A549 (cell line): ENCODE measurements around the gene SIK3. TPM values are rescaled to one million over a fixed set of nuclear protein-coding genes. Genes with fewer than 3 reads are reported as not detected.

ENCODE experiments used
- ATAC-seq, 2 experiments: fragments of 200-7000 bp in 1 of 2; fragments of >200 bp in 1 of 2; cut with Nextera tagmentation in 1 of 2; cut with Tn5 transposase in 1 of 2; 3 replicates each; pipeline versions ENCODE4 v1.8.0 to v1.9.1; 2018 to 2020; ENCODE audit warnings: mild to moderate bottlenecking in 1 of 2, moderate library complexity in 1 of 2
- CTCF ChIA-PET: fragments of 300-600 bp; sonication (Branson Sonifier 250); formaldehyde crosslinking; extraction: SDS; loops from one replicate; lab custom pipeline; 2021; ENCODE audit warnings: antibody characterized with exemption, inconsistent platforms; lab: Yijun Ruan, JAX
- POLR2A ChIA-PET: fragments of 350-600 bp; formaldehyde crosslinking; extraction: SDS; loops from one replicate; lab custom pipeline; 2021; ENCODE audit warnings: antibody characterized with exemption, inconsistent platforms; lab: Yijun Ruan, JAX
- DNase-seq, 2 experiments: peaks; one replicate each; pipeline versions ENCODE4 v3.0.0 to v3.0.0-alpha.2; 2011 to 2016; ENCODE audit warnings: low read depth in 1 of 2, low spot score in 1 of 2
- FAIRE-seq: peaks from 2 replicates; lab custom pipeline; 2011; peaks lifted over from hg19 to GRCh38; lab: Jason Lieb, UNC
- H3K27ac ChIP-seq, 2 experiments: fragments of >200 bp; sonication (Bioruptor Twin); formaldehyde crosslinking; 3 replicates each; pipeline ENCODE4 v1.5.1; 2016 to 2017
- H3K4me1 ChIP-seq: fragments of >200 bp; sonication (Bioruptor Twin); formaldehyde crosslinking; 3 replicates; pipeline ENCODE4 v1.6.1; 2016
- H3K4me2 ChIP-seq: fragments of >200 bp; sonication (Bioruptor Twin); formaldehyde crosslinking; 3 replicates; pipeline ENCODE4 v1.6.1; 2016
- H3K4me3 ChIP-seq: fragments of >200 bp; sonication (Bioruptor Twin); formaldehyde crosslinking; 3 replicates; pipeline ENCODE4 v1.5.1; 2016
- H3K9me3 ChIP-seq: fragments of >200 bp; sonication (Bioruptor Twin); formaldehyde crosslinking; 3 replicates; pipeline ENCODE4 v1.6.1; 2016
- CEBPB ChIP-seq, 2 experiments: fragments of >200 bp in 1 of 2; sonication (Bioruptor Twin) in 1 of 2; formaldehyde crosslinking in 1 of 2; IDR thresholded peaks; 2 replicates each; pipeline ENCODE4 v1.6.1; 2012 to 2016
- CHD4 ChIP-seq: fragments of 200-600 bp; sonication (generic); IDR thresholded peaks from 2 replicates; pipeline ENCODE4 v1.6.1; 2016; ENCODE audit warnings: antibody characterized with exemption, mild to moderate bottlenecking, borderline replicate concordance
- EHF ChIP-seq: fragments of 250-450 bp; sonication (Bioruptor Pico); IDR thresholded peaks from 2 replicates; pipeline ENCODE4 v1.5.0; 2020; ENCODE audit warnings: mild to moderate bottlenecking
- ELK1 ChIP-seq: fragments of 150-350 bp; IDR thresholded peaks from 2 replicates; pipeline ENCODE4 v1.6.1; 2014; ENCODE audit warnings: low read depth, mild to moderate bottlenecking, low read length
- ESRRA ChIP-seq: fragments of 150-350 bp; IDR thresholded peaks from 2 replicates; pipeline ENCODE4 v1.6.1; 2014; ENCODE audit warnings: mild to moderate bottlenecking, low read length, borderline replicate concordance
- GATA3 ChIP-seq: IDR thresholded peaks from 2 replicates; pipeline ENCODE4 v1.6.1; 2012; ENCODE audit warnings: borderline replicate concordance
- HDAC2 ChIP-seq: fragments of 200-600 bp; sonication (generic); IDR thresholded peaks from 2 replicates; pipeline ENCODE4 v1.6.1; 2016
- HES2 ChIP-seq: fragments of >200 bp; sonication (Bioruptor Twin); formaldehyde crosslinking; IDR thresholded peaks from 2 replicates; pipeline ENCODE4 v1.6.1; 2016
- HOXA7 ChIP-seq: fragments of 250-450 bp; sonication (Bioruptor Pico); IDR thresholded peaks from 2 replicates; pipeline ENCODE4 v1.5.0; 2020; ENCODE audit warnings: mild to moderate bottlenecking, moderate library complexity
- HOXB5 ChIP-seq: fragments of 250-450 bp; sonication (Bioruptor Pico); IDR thresholded peaks from 2 replicates; pipeline ENCODE4 v1.5.0; 2020; ENCODE audit warnings: mild to moderate bottlenecking, moderate library complexity
- JUN ChIP-seq, 2 experiments: fragments of >200 bp; sonication (Bioruptor Twin); formaldehyde crosslinking; IDR thresholded peaks; 2 replicates in 1 of 2; 3 replicates in 1 of 2; pipeline ENCODE4 v1.6.1; 2016 to 2017
- MAFK ChIP-seq: fragments of 450-650 bp; IDR thresholded peaks from 2 replicates; pipeline ENCODE4 v1.6.1; 2014; ENCODE audit not compliant: partially characterized antibody
- NFE2L2 ChIP-seq: fragments of 150-350 bp; conservative IDR thresholded peaks from 2 replicates; pipeline ENCODE4 v1.6.1; 2014; ENCODE audit warnings: low read length
- PHF8 ChIP-seq: fragments of 200-600 bp; sonication (generic); IDR thresholded peaks from 2 replicates; pipeline ENCODE4 v1.6.1; 2016; ENCODE audit warnings: low read depth, mild to moderate bottlenecking, antibody characterized with exemption, moderate library complexity, borderline replicate concordance
- POLR2AphosphoS2 ChIP-seq: conservative IDR thresholded peaks from 2 replicates; pipeline ENCODE4 v1.6.1; 2012; ENCODE audit warnings: low read length, improper control_type of control experiment, inconsistent platforms
- RAD21 ChIP-seq, 2 experiments: fragments of >200 bp in 1 of 2; sonication (Bioruptor Twin) in 1 of 2; formaldehyde crosslinking in 1 of 2; IDR thresholded peaks in 1 of 2; conservative IDR thresholded peaks in 1 of 2; 2 replicates in 1 of 2; 3 replicates in 1 of 2; pipeline ENCODE4 v1.6.1; 2012 to 2018; ENCODE audit warnings: inconsistent platforms in 1 of 2
- RARB ChIP-seq: fragments of 250-450 bp; sonication (Bioruptor Pico); IDR thresholded peaks from 2 replicates; pipeline ENCODE4 v1.8.0; 2021; ENCODE audit warnings: mild to moderate bottlenecking, moderate library complexity
- RNF2 ChIP-seq: fragments of 200-600 bp; sonication (generic); IDR thresholded peaks from 2 replicates; pipeline ENCODE4 v1.6.1; 2016; ENCODE audit warnings: low read depth, mild to moderate bottlenecking, antibody characterized with exemption, moderate library complexity, borderline replicate concordance
- TFCP2L1 ChIP-seq: fragments of 250-450 bp; sonication (Bioruptor Pico); IDR thresholded peaks from 2 replicates; pipeline ENCODE4 v1.5.0; 2021; ENCODE audit warnings: mild to moderate bottlenecking
- TP53 ChIP-seq: fragments of 250-450 bp; sonication (Bioruptor Pico); IDR thresholded peaks from 2 replicates; pipeline ENCODE4 v1.5.0; 2021; ENCODE audit warnings: mild to moderate bottlenecking, moderate library complexity
- WGBS: methylation state at CpG from one replicate; pipeline ENCODE4 v1.1.6; 2017; ENCODE audit errors: missing lambda C conversion rate; 5-methylcytosine and 5-hydroxymethylcytosine counted together
- polyA plus RNA-seq, 4 experiments: library from polyadenylated mRNA; depleted of rRNA in 3 of 4; stranded (reverse); fragments of >200 nt; fragmentation: RNase III in 1 of 4; extraction: RNeasy Plus Mini Kit Qiagen cat#74134 plus additional on column Dnase treatment in 1 of 4; gene quantifications; 2 replicates in 3 of 4; 3 replicates in 1 of 4; pipeline ENCODE4 v1.2.3, GENCODE V29; 2011 to 2017
- TF ChIP-seq, protein P1 (sequence below): IDR thresholded peaks from 2 replicates; pipeline ENCODE4 v1.6.1; 2012
- TF ChIP-seq, protein P2 (sequence below): IDR thresholded peaks from 2 replicates; pipeline ENCODE4 v1.6.1; 2012; ENCODE audit warnings: low read depth, borderline replicate concordance
- TF ChIP-seq, protein P3 (sequence below): fragments of >200 bp; sonication (Bioruptor Twin); formaldehyde crosslinking; IDR thresholded peaks from 3 replicates; pipeline ENCODE4 v1.6.1; 2016
- TF ChIP-seq, protein P4 (sequence below): IDR thresholded peaks from 2 replicates; pipeline ENCODE4 v1.6.1; 2012

Gene SIK3
- polyA plus RNA-seq, 2 of the 4 experiments (the other 2 are of a cell fraction), result 8.2 to 9.0 TPM

DNA sequence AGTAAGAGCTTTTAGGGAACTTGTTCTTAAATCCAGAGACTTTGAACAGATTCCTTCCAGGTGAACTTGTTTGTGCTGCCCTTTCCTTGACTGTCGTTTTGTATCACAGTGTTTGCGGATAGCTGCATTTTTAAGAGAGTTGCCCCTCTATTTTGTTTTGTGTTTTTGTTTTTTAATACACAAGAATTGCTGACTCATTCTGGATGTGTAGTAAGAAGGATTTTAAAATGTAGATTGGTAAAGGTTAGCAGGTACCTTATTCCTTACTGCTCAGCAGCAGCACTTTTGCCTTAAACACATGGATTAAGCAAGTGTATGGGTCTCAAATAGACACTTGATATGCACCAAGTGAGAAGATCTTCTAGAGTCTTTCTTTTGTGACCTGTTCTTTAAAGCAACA lies 297.6 kb downstream of the SIK3 start:
- Histone ChIP-seq H3K9me3 (no peaks in the 10 kb centered on the region), H3K27ac (no peak overlapping the region), H3K4me1 (0 out of 3 replicates have a peak, but pooled peaks cover 3% of the 10 kb centered on the region), H3K4me2 (no peak overlapping the region), H3K4me3 (no peak overlapping the region)
- POLR2A ChIA-PET, result no interaction called here
- no peak for FAIRE-seq
- TF ChIP-seq ESRRA (no peak), CEBPB (IDR thresholded peaks at IDR 0.05) (no peak), NFE2L2 (peak; percentile 46; the same call in 1 of the 2 replicates), EHF (CRISPR knock-in tag) (no peak), CHD4 (no peak), MAFK (peak; percentile 76)
- TF ChIP-seq, protein P1, sequence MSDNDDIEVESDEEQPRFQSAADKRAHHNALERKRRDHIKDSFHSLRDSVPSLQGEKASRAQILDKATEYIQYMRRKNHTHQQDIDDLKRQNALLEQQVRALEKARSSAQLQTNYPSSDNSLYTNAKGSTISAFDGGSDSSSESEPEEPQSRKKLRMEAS, result no peak
- no peak for ATAC-seq
- no peak for DNase-seq
- CTCF ChIA-PET, result interaction anchor here (0.9 to 1.5 kb wide), 2 partner anchors 10 to 306 kb away, joined by 6 to 9 read pairs; partner anchors contain the start of gene APOA5
- WGBS, result 98% methylated on average over 2 of the region's 2 CpGs

DNA sequence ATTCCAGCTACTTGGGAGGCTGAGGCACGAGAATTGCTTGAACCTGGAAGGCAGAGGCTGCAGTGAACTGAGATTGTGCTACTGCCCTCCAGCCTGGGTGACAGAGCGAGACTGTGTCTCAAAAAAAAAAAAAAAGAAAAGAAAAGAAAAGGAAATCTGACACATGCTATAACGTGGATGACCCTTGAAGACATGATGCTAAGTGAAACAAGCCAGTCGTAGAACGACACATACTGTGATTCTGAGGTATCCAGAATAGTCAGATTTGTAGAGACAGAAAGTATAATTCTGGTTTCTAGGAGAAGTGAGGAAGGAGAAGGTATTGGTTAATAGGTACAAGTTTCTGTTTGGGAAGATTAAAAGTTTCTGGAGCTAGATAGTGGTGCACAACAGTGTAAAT lies 299.9 kb downstream of the SIK3 start:
- Histone ChIP-seq H3K9me3 (no peaks in the 10 kb centered on the region), H3K4me1 (0 out of 3 replicates have a peak, but pooled peaks cover 3% of the 10 kb centered on the region), H3K27ac (no peak overlapping the region), H3K4me3 (no peak overlapping the region)
- ATAC-seq, result no peak
- no peak for TF ChIP-seq RARB (CRISPR knock-in tag)
- TF ChIP-seq JUN (IDR thresholded peaks at IDR 0.05), result no peak
- no peak for TF ChIP-seq GATA3
- TF ChIP-seq HES2, result no peak
- no peak for TF ChIP-seq NFE2L2
- TF ChIP-seq, protein P1, result no peak
- TF ChIP-seq RAD21 (conservative IDR thresholded peaks at IDR 0.05 in 1 of 2, IDR thresholded peaks at IDR 0.05 in 1 of 2), result no peak
- no peak for TF ChIP-seq TFCP2L1 (CRISPR knock-in tag)
- TF ChIP-seq, protein P2, sequence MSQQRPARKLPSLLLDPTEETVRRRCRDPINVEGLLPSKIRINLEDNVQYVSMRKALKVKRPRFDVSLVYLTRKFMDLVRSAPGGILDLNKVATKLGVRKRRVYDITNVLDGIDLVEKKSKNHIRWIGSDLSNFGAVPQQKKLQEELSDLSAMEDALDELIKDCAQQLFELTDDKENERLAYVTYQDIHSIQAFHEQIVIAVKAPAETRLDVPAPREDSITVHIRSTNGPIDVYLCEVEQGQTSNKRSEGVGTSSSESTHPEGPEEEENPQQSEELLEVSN, result no peak
- TF ChIP-seq, protein P3, sequence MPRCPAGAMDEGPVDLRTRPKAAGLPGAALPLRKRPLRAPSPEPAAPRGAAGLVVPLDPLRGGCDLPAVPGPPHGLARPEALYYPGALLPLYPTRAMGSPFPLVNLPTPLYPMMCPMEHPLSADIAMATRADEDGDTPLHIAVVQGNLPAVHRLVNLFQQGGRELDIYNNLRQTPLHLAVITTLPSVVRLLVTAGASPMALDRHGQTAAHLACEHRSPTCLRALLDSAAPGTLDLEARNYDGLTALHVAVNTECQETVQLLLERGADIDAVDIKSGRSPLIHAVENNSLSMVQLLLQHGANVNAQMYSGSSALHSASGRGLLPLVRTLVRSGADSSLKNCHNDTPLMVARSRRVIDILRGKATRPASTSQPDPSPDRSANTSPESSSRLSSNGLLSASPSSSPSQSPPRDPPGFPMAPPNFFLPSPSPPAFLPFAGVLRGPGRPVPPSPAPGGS, result no peak
- TF ChIP-seq, protein P4, sequence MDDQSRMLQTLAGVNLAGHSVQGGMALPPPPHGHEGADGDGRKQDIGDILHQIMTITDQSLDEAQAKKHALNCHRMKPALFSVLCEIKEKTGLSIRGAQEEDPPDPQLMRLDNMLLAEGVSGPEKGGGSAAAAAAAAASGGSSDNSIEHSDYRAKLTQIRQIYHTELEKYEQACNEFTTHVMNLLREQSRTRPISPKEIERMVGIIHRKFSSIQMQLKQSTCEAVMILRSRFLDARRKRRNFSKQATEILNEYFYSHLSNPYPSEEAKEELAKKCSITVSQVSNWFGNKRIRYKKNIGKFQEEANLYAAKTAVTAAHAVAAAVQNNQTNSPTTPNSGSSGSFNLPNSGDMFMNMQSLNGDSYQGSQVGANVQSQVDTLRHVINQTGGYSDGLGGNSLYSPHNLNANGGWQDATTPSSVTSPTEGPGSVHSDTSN, result no peak
- no peak for TF ChIP-seq RNF2
- TF ChIP-seq ELK1, result no peak
- no peak for TF ChIP-seq POLR2AphosphoS2
- TF ChIP-seq HDAC2, result no peak
- no peak for TF ChIP-seq TP53 (CRISPR knock-in tag)
- TF ChIP-seq HOXB5 (CRISPR knock-in tag), result no peak
- no peak for TF ChIP-seq PHF8
- no peak for TF ChIP-seq HOXA7 (CRISPR knock-in tag)
- TF ChIP-seq, all 56 proteins: peak for 0
- DNase-seq, result no peak
- ChIA-PET CTCF (interaction anchor here (1.2 kb wide), 1 partner anchor 23 kb away, joined by 3 read pairs; no protein-coding TSS in a partner anchor), POLR2A (no interaction called here)
- no peak for FAIRE-seq
- WGBS, result 82% methylated on average over 5 of the region's 5 CpGs
- H3K4me2 ChIP-seq, result no peak overlapping the region
